Stimulated activated CD8-positive, alpha-beta memory T cell treated with anti-CD3 and anti-CD28 coated beads, Interleukin-12 subunit alpha, Interleukin-12 subunit beta, amount 100 ng/mL, for 1 hour (primary cell): ENCODE data around the gene RGS7BP.

Experiments used
- DNase-seq: peaks from one replicate; pipeline ENCODE4 v3.0.0-alpha.2; 2020; ENCODE audit warnings: low read depth

RGS7BP gene

DNA sequence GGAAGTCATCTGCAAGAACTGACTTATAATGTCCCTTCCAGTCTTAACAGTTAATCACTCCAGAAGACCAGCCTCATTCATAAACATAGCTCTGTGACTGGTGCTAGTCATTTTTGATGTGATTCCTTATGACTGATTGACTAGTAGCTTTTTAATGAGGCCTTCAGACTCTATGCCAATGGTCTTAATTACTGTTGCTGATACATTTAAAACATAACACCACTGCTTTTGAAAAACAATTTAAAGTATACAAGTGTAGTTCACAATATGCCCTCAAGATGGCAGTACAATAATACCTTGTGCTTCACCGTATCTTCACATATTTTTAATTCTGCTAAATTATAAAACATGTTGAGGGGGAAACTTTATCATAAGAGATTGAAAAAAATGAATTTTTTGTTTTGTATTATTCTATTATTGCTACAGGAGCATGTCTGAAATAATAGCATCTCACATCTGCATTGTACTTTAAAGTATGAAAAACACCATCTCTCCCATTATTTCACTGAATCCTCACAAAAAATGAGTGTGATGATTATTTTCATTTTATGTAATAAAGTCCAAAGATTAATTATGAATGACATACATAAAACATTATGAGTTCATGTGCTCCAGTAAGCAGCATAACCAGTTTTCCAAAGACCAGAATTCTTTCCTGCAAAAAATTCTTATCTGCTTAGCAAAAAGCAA lies 129.3 kb downstream of the RGS7BP start:
- no peak for DNase-seq

DNA sequence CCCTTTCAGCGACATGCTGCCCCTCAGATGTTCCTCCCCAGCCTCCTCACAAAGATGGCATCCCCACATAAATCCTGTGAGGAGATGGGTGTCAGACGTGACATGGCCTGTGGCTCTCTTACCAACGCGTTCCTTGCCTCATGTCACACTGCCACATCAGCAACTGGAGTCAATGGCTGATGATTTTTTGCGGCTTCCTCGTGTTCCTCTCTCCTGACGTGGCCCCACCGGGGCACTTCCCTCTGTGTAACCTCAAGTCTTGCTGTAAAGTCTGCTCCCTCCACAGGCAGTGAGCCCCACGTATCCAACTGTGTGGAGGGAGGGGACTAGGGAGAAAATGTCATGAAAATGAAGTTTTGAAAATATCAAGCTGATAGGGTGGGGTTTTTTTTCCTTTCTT lies 131.3 kb downstream of the RGS7BP start:
- DNase-seq = no peak

DNA sequence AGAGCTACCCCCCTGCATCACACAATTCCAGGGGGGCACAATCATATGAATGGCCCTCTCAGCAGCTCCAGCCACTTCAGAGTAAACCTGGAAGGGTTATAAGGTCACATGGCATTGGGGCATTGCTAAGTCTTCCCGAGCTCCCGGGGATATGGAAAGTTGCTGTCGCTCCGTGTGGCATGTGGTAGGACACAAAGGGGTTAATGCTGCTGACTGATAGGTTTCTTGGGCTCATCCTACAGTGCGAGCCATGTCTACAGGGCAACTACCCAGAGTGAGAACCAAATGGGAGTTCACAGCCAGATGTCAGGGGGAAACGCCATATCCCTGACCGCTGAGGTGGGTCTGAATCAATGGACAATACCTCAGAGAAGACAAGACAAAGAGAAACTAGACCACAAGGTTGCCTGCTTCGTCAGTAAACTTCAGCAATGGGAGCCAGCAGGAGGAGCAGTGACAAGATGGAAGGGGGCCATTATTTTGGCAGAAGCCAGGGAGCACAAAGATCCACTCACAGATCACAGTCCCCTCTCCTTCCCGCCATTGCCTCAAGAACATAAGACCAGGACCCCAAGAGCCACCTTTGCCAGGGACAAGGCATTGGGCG lies 132.1 kb downstream of the RGS7BP start:
- no peak for DNase-seq

- DNase-seq = no peak
These were observed 139.0 kb downstream of the RGS7BP start for GRCh38 chr5:64644831-64645230.

GRCh38 chr5:64646169-64646568 lies 140.4 kb downstream of the RGS7BP start:
- no peak for DNase-seq

- DNase-seq = no peak
These were observed 143.7 kb downstream of the RGS7BP start for GRCh38 chr5:64649512-64649911.

DNA sequence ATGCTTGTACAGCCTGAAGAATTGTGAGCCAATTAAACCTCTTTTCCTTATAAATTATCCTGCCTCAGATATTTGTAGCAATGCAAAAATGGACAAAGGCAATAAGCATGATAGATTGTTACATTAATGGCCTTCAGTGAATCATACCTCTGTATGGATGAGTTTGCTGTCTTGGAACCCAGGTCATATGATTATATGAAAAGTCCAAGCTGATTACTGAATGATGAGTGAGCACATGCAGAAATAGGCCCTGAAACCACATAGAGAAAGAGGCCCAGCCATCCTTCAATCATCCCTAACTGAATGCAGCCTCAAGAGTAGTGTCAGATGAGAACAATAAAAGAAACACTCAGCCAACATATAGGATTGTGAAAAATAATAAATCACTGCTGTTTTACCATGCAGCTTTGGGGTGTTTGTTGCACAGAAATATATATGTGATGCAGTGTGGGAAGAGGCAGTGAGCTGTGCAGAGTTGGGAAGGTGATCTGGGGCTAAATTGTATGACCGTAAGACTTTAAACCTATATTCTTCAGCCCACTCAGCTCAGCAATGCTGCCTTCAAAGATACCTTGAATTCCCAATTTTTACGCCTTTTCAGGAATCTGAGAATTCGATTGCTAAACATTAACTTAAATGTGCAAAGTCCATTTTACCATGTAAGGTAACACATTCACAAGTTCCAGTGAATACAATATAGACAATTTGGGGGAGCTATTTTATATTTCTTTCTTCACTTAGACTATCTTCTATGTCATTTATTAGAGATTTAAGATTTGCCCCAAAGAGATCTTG lies 148.1 kb downstream of the RGS7BP start:
- DNase-seq = no peak

DNA sequence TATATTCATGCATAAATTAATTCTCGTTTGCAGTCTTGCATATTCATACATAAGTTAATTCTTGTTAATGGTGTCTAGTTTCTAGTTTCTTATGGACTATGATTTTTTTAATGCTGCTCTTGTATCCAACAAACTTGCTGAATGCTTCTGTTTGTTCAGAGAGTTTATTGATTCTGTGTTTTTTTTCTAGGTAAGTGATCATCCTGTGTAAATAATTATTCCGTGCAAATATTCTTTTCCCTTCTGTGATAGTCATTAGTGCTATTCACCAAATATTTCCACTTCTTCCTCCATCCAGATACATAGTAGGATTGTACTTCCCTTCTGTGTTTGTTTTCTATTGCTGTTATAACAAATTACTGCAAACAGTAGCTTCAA lies 148.7 kb downstream of the RGS7BP start:
- no peak for DNase-seq

DNA sequence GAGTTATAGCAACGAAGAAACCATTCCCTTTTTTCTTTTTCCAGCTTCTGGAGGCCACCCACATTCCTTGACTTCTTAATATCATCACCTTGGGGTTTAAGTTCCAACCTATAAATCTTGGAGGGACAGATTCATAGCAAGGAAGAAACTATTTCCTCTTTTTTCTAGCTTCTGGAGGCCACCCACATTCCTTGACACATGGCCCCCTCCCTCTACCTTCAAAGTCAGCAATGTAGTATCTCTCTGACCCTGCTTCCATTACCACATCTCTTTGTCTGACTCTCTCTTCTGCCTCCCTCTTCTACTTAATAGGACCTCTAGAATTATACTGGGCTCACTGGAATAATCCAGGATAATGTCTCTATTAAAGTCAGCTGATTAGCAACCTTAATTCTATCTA lies 149.8 kb downstream of the RGS7BP start:
- no peak for DNase-seq

DNA sequence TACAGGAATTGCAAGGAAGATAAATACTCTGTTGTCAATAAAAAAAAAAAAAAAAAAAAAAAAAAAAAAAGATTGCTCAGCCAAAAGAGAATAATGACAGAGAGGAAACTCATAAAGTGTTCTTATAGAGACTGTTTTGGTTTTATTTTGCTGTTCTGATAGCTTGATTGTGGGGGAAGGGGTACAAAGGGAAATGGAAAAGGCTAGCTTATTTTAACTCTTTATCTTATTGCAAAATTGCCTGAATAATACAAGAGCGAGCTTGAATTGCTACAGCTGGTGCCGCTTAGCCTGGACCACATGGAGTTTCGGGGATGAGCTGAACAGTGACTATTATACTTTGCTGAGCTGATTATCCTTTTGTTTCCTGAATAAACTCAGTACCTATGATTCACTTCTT lies 153.5 kb downstream of the RGS7BP start:
- DNase-seq = no peak
